Non-pigmented ciliary epithelial cell (primary cell): ENCODE measurements around the gene APOC3.
"Not testable (repeated sequence)": the region's sequence is repeated elsewhere in the genome, so short reads cannot be mapped to it uniquely, and the experiment has no call there.

Experiments
- DNase-seq: peaks from one replicate; pipeline ENCODE4 v3.0.0-alpha.2; 2010; ENCODE audit warnings: low read depth

The APOC3 gene

GRCh38 chr11:116831790-116832349 is 2.2 kb downstream of the APOC3 start:
- no peak for DNase-seq

GRCh38 chr11:116832350-116833290 is 2.9 kb downstream of the APOC3 start:
- no peak for DNase-seq

GRCh38 chr11:116833491-116833815 is 3.7 kb downstream of the APOC3 start:
- DNase-seq: no peak

- DNase-seq: no peak
These were observed 4.3 kb downstream of the APOC3 start for GRCh38 chr11:116833816-116834534.

GRCh38 chr11:116834535-116835041 is 4.9 kb downstream of the APOC3 start:
- not testable (repeated sequence) for DNase-seq

GRCh38 chr11:116835042-116835772 is 5.5 kb downstream of the APOC3 start:
- DNase-seq: no peak

- DNase-seq: peak; percentile 42
These were observed 6.3 kb downstream of the APOC3 start for GRCh38 chr11:116835791-116836631.

- DNase-seq: no peak
These were observed 6.9 kb downstream of the APOC3 start for GRCh38 chr11:116836632-116836991.

GRCh38 chr11:116837231-116838091 is 7.8 kb downstream of the APOC3 start, which contains the start of gene APOA1:
Gene APOA1, minus strand, starts transcription at chr11:116837622. Its CDS starts 235 bp downstream, at chr11:116837387.
- DNase-seq: no peak

- no peak for DNase-seq
These were observed 8.8 kb downstream of the APOC3 start for GRCh38 chr11:116838321-116839084.

GRCh38 chr11:116840224-116840745 is 10.6 kb downstream of the APOC3 start:
- no peak for DNase-seq

- DNase-seq: no peak
These were observed 11.1 kb downstream of the APOC3 start for GRCh38 chr11:116840746-116841296.

GRCh38 chr11:116842117-116842516 is 12.4 kb downstream of the APOC3 start:
- no peak for DNase-seq

GRCh38 chr11:116842909-116843308 is 13.2 kb downstream of the APOC3 start:
- DNase-seq: no peak

GRCh38 chr11:116843661-116844060 is 14.0 kb downstream of the APOC3 start:
- DNase-seq: no peak

- no peak for DNase-seq
These were observed 15.0 kb downstream of the APOC3 start for GRCh38 chr11:116844722-116845121.

- no peak for DNase-seq
These were observed 17.9 kb downstream of the APOC3 start for GRCh38 chr11:116847612-116848011.

- DNase-seq: no peak
These were observed 19.4 kb downstream of the APOC3 start for GRCh38 chr11:116849060-116849459.

- no peak for DNase-seq
These were observed 19.8 kb downstream of the APOC3 start for GRCh38 chr11:116849486-116849885.
